Measurements from ENCODE around the gene CDADC1. TPM values are rescaled to one million over a fixed set of nuclear protein-coding genes. Genes with fewer than 3 reads are reported as not detected.

Gene CDADC1
- total RNA-seq, 2 experiments from 2014 or later, result 9.1 to 11.3 TPM

DNA sequence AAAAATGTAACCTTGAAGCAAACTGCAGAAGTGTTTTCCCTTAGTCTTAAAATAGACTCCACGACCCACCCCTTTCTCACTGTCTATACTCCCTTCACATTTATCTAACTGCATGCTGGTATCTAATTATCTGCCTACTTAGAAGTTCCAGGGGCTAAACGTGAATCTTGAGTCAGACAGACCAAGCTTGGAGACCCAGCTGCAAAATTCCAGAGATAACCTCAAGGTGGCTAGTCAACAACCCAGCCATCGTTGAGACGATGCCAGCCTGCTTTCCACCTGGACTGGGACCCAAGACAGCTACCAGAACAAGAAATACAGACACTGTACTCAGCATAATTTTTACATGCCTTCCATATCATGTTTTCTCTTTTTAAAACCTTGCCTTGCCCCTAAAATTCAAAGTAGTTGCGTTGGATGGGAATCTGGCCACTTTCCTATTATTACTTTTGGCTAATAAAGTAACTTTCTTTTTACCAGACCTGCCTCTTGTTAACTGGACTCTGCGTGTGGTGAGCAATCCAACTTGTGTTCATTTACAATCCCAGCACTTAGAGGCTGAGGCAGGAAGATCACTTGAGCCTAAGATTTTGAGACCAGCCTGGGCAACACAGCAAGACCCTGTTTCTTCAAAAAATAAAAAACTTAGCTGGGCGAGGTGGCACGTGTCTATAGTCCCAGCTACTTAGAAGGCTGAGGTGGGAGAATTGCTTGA is 82.3 kb downstream of the CDADC1 start:
- DNase-seq (no peak), ATAC-seq (ENCODE audit: poor library complexity) (no peak)
- H3K36me3 ChIP-seq (ENCODE audit: insufficient read depth, low read length), result no peaks in the 10 kb centered on the region
- Mint-ChIP-seq H3K4me3 (no peak overlapping the region), H3K36me3 (ENCODE audit: low read depth) (peaks cover 12% of the 10 kb centered on the region), H3K27ac (no peak overlapping the region), H3K9me3 (no peaks in the 10 kb centered on the region), H3K4me1 (ENCODE audit: low read depth) (no peaks in the 10 kb centered on the region), H3K27me3 (no peaks in the 10 kb centered on the region)
- no peak overlapping the region for H3K4me3 ChIP-seq (ENCODE audit: low read length)
- TF ChIP-seq, protein P1, sequence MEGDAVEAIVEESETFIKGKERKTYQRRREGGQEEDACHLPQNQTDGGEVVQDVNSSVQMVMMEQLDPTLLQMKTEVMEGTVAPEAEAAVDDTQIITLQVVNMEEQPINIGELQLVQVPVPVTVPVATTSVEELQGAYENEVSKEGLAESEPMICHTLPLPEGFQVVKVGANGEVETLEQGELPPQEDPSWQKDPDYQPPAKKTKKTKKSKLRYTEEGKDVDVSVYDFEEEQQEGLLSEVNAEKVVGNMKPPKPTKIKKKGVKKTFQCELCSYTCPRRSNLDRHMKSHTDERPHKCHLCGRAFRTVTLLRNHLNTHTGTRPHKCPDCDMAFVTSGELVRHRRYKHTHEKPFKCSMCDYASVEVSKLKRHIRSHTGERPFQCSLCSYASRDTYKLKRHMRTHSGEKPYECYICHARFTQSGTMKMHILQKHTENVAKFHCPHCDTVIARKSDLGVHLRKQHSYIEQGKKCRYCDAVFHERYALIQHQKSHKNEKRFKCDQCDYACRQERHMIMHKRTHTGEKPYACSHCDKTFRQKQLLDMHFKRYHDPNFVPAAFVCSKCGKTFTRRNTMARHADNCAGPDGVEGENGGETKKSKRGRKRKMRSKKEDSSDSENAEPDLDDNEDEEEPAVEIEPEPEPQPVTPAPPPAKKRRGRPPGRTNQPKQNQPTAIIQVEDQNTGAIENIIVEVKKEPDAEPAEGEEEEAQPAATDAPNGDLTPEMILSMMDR (IDR thresholded peaks at IDR 0.05), result no peak
- ChIA-PET CTCF (no interaction called here), POLR2A (no interaction called here)
- no peaks in the 10 kb centered on the region for H3K4me1 ChIP-seq (ENCODE audit: insufficient read depth, low read length)
- no peaks in the 10 kb centered on the region for H3K9me3 ChIP-seq (ENCODE audit: control insufficient read depth in 1 of 2, insufficient read depth in 1 of 2, low read length in 2 of 2)
- intact Hi-C loops (cut with DNase I, micrococcal nuclease), result no loop called here
- H3K27me3 ChIP-seq (ENCODE audit: control insufficient read depth in 1 of 2, insufficient read depth in 2 of 2, low read length in 2 of 2), result no peaks in the 10 kb centered on the region
- H3K27ac ChIP-seq (ENCODE audit: low read depth in 1 of 2, low read length in 2 of 2), result no peak overlapping the region

GRCh38 chr13:49330546-49330864 is 82.8 kb downstream of the CDADC1 start:
- intact Hi-C loops (cut with DNase I, micrococcal nuclease), result no loop called here
- Histone ChIP-seq H3K27ac (ENCODE audit: low read depth in 1 of 2, low read length in 2 of 2) (no peak overlapping the region), H3K9me3 (ENCODE audit: control insufficient read depth in 1 of 2, insufficient read depth in 1 of 2, low read length in 2 of 2) (no peaks in the 10 kb centered on the region), H3K4me1 (ENCODE audit: insufficient read depth, low read length) (no peaks in the 10 kb centered on the region), H3K4me3 (ENCODE audit: low read length) (no peak overlapping the region), H3K36me3 (ENCODE audit: insufficient read depth, low read length) (no peaks in the 10 kb centered on the region), H3K27me3 (ENCODE audit: control insufficient read depth in 1 of 2, insufficient read depth in 2 of 2, low read length in 2 of 2) (no peaks in the 10 kb centered on the region)
- ChIA-PET POLR2A (interaction anchor here (0.7 kb wide), 1 partner anchor 195 kb away, joined by 3 read pairs; no protein-coding TSS in a partner anchor), CTCF (no interaction called here)
- Mint-ChIP-seq H3K4me3 (no peak overlapping the region), H3K36me3 (ENCODE audit: low read depth) (peaks cover 12% of the 10 kb centered on the region), H3K27ac (no peak overlapping the region), H3K9me3 (no peaks in the 10 kb centered on the region), H3K4me1 (ENCODE audit: low read depth) (no peaks in the 10 kb centered on the region), H3K27me3 (no peaks in the 10 kb centered on the region)
- ATAC-seq (ENCODE audit: poor library complexity) (no peak), DNase-seq (no peak)
- TF ChIP-seq, protein P1 (IDR thresholded peaks at IDR 0.05), result no peak

- POLR2A ChIA-PET, result no interaction called here
- Mint-ChIP-seq H3K27me3 (no peaks in the 10 kb centered on the region), H3K4me1 (ENCODE audit: low read depth) (no peaks in the 10 kb centered on the region), H3K27ac (no peak overlapping the region), H3K9me3 (no peaks in the 10 kb centered on the region), H3K36me3 (ENCODE audit: low read depth) (peaks cover 6% of the 10 kb centered on the region), H3K4me3 (no peak overlapping the region)
- intact Hi-C loops (cut with DNase I, micrococcal nuclease), result no loop called here
- Histone ChIP-seq H3K27ac (ENCODE audit: low read depth in 1 of 2, low read length in 2 of 2) (no peak overlapping the region), H3K4me1 (ENCODE audit: insufficient read depth, low read length) (no peaks in the 10 kb centered on the region), H3K27me3 (ENCODE audit: control insufficient read depth in 1 of 2, insufficient read depth in 2 of 2, low read length in 2 of 2) (no peaks in the 10 kb centered on the region), H3K9me3 (ENCODE audit: control insufficient read depth in 1 of 2, insufficient read depth in 1 of 2, low read length in 2 of 2) (no peaks in the 10 kb centered on the region), H3K36me3 (ENCODE audit: insufficient read depth, low read length) (no peaks in the 10 kb centered on the region), H3K4me3 (ENCODE audit: low read length) (no peak overlapping the region)
- ATAC-seq (ENCODE audit: poor library complexity), result no peak
- DNase-seq, result no peak
- TF ChIP-seq, protein P1 (IDR thresholded peaks at IDR 0.05), result no peak
- CTCF ChIA-PET, result no interaction called here
These were observed 88.9 kb downstream of the CDADC1 start for GRCh38 chr13:49336655-49337054.

All from CD4-positive, alpha-beta T cell (primary cell).